ENCODE measurements around the gene FUNDC1.

Gene FUNDC1

GRCh38 chrX:44572340-44572938 is 29.8 kb upstream of the FUNDC1 start:
- H3K9me2 ChIP-seq (ENCODE audit: low read depth, low read length): no peaks in the 10 kb centered on the region

DNA sequence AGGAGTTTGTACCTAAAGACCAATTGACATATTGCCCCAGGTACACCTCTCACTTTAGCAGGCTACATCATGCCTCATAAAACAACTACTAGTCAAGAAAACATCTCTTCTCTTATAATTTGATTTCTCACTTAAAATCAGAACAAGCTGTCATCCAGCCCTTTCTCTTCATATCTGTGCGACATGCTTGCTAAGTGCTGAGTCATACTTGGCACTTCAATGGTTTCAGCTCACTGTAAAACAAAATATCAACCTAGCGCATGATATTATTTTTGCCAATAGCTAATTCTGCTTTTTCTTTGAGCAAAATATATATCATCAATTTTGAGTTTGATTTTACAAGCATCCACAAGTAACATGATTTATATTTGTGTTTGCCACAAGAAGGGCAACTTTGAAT is 27.9 kb upstream of the FUNDC1 start:
- no peak for TF ChIP-seq EZH2 (IDR thresholded peaks at IDR 0.05; ENCODE audit: borderline replicate concordance, low read length)
- TF ChIP-seq, protein P1, sequence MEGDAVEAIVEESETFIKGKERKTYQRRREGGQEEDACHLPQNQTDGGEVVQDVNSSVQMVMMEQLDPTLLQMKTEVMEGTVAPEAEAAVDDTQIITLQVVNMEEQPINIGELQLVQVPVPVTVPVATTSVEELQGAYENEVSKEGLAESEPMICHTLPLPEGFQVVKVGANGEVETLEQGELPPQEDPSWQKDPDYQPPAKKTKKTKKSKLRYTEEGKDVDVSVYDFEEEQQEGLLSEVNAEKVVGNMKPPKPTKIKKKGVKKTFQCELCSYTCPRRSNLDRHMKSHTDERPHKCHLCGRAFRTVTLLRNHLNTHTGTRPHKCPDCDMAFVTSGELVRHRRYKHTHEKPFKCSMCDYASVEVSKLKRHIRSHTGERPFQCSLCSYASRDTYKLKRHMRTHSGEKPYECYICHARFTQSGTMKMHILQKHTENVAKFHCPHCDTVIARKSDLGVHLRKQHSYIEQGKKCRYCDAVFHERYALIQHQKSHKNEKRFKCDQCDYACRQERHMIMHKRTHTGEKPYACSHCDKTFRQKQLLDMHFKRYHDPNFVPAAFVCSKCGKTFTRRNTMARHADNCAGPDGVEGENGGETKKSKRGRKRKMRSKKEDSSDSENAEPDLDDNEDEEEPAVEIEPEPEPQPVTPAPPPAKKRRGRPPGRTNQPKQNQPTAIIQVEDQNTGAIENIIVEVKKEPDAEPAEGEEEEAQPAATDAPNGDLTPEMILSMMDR (IDR thresholded peaks at IDR 0.05; ENCODE audit: low read length): no peak
- Histone ChIP-seq H3K27ac (ENCODE audit: low read depth, low read length, poor library complexity, severe bottlenecking) (no peak overlapping the region), H3F3A (ENCODE audit: insufficient read depth, low read length) (no peaks in the 10 kb centered on the region), H3K4me3 (ENCODE audit: low read depth, low read length, poor library complexity, severe bottlenecking) (no peak overlapping the region), H3K79me2 (ENCODE audit: insufficient read depth, low read length) (no peaks in the 10 kb centered on the region), H4K20me1 (ENCODE audit: insufficient read depth, low read length) (no peaks in the 10 kb centered on the region), H2AFZ (ENCODE audit: low read length) (no peak overlapping the region), H3K9ac (ENCODE audit: low read length) (no peak overlapping the region), H3K9me2 (ENCODE audit: low read depth, low read length) (no peaks in the 10 kb centered on the region), H3K9me3 (ENCODE audit: low read length) (no peaks in the 10 kb centered on the region), H3K4me1 (ENCODE audit: insufficient read depth, low read length, severe bottlenecking) (no peaks in the 10 kb centered on the region), H3K36me3 (ENCODE audit: insufficient read depth, low read length) (no peaks in the 10 kb centered on the region), H3K4me2 (ENCODE audit: low read length) (no peak overlapping the region), H3K27me3 (ENCODE audit: insufficient read depth, low read length) (no peaks in the 10 kb centered on the region)

More at GRCh38 chrX:44572340-44572938, 29.8 kb upstream of the FUNDC1 start:
- H3K4me1 ChIP-seq (ENCODE audit: insufficient read depth, low read length, severe bottlenecking): no peaks in the 10 kb centered on the region
- no peak for TF ChIP-seq EZH2 (IDR thresholded peaks at IDR 0.05; ENCODE audit: borderline replicate concordance, low read length)
- TF ChIP-seq, protein P1 (IDR thresholded peaks at IDR 0.05; ENCODE audit: low read length): no peak
- no peaks in the 10 kb centered on the region for H3F3A ChIP-seq (ENCODE audit: insufficient read depth, low read length)
- H2AFZ ChIP-seq (ENCODE audit: low read length): no peak overlapping the region
- H3K36me3 ChIP-seq (ENCODE audit: insufficient read depth, low read length): no peaks in the 10 kb centered on the region
- no peak overlapping the region for H3K9ac ChIP-seq (ENCODE audit: low read length)
- no peaks in the 10 kb centered on the region for H3K79me2 ChIP-seq (ENCODE audit: insufficient read depth, low read length)
- no peak overlapping the region for H3K27ac ChIP-seq (ENCODE audit: low read depth, low read length, poor library complexity, severe bottlenecking)
- H3K27me3 ChIP-seq (ENCODE audit: insufficient read depth, low read length): no peaks in the 10 kb centered on the region
- H3K9me3 ChIP-seq (ENCODE audit: low read length): no peaks in the 10 kb centered on the region
- no peaks in the 10 kb centered on the region for H4K20me1 ChIP-seq (ENCODE audit: insufficient read depth, low read length)
- no peak overlapping the region for H3K4me3 ChIP-seq (ENCODE audit: low read depth, low read length, poor library complexity, severe bottlenecking)
- H3K4me2 ChIP-seq (ENCODE audit: low read length): no peak overlapping the region

DNA sequence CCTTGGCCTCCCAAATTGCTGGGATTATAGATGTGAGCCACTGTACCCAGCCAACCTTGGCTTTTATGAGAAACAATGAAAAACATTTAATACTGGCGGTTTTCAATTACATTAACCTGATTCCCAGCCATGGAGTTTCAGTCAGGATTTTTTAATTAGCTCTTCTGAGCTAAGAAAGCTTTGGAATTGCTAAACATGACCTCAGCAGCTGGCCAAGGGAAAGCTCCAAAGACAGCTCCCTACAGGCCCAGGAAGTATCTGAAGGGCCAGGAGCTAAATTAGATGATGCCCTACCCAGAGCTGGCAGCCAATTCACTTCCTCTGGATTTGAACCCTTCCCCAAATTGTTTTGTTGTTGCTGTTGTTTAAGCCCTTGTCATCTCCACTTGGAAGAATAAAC is 26.5 kb upstream of the FUNDC1 start:
- H3K27ac ChIP-seq (ENCODE audit: low read depth, low read length, poor library complexity, severe bottlenecking): no peak overlapping the region
- H3K9ac ChIP-seq (ENCODE audit: low read length): no peak overlapping the region
- H4K20me1 ChIP-seq (ENCODE audit: insufficient read depth, low read length): no peaks in the 10 kb centered on the region
- no peak overlapping the region for H3K4me3 ChIP-seq (ENCODE audit: low read depth, low read length, poor library complexity, severe bottlenecking)
- no peaks in the 10 kb centered on the region for H3K9me2 ChIP-seq (ENCODE audit: low read depth, low read length)
- no peaks in the 10 kb centered on the region for H3K36me3 ChIP-seq (ENCODE audit: insufficient read depth, low read length)
- no peaks in the 10 kb centered on the region for H3K27me3 ChIP-seq (ENCODE audit: insufficient read depth, low read length)
- H3K4me2 ChIP-seq (ENCODE audit: low read length): no peak overlapping the region
- H3K79me2 ChIP-seq (ENCODE audit: insufficient read depth, low read length): no peaks in the 10 kb centered on the region
- no peaks in the 10 kb centered on the region for H3K9me3 ChIP-seq (ENCODE audit: low read length)
- H2AFZ ChIP-seq (ENCODE audit: low read length): no peak overlapping the region
- no peak for TF ChIP-seq EZH2 (IDR thresholded peaks at IDR 0.05; ENCODE audit: borderline replicate concordance, low read length)
- TF ChIP-seq, protein P1 (IDR thresholded peaks at IDR 0.05; ENCODE audit: low read length): no peak
- H3K4me1 ChIP-seq (ENCODE audit: insufficient read depth, low read length, severe bottlenecking): no peaks in the 10 kb centered on the region
- H3F3A ChIP-seq (ENCODE audit: insufficient read depth, low read length): no peaks in the 10 kb centered on the region

All from OCI-LY1 (cell line).